H1 (cell line): Measurements from ENCODE around the gene KIF20A. TPM values are rescaled to one million over a fixed set of nuclear protein-coding genes. Genes with fewer than 3 reads are reported as not detected.

Experiments
- CTCF ChIA-PET: fragments of 300-600 bp; sonication (Branson Sonifier 250); formaldehyde crosslinking; loops from one replicate; lab custom pipeline; 2021; ENCODE audit not compliant: partially characterized antibody; lab: Charles Lee
- POLR2A ChIA-PET: fragments of 300-600 bp; sonication (Branson Sonifier 250); formaldehyde crosslinking; loops from one replicate; lab custom pipeline; 2021; ENCODE audit warnings: inconsistent platforms; ENCODE audit not compliant: partially characterized antibody; lab: Charles Lee
- DNase-seq, 2 experiments: peaks; one replicate each; pipeline versions ENCODE4 v3.0.0 to v3.0.0-alpha.2; 2010 to 2022; ENCODE audit warnings: low spot score in 2 of 2, low read depth in 1 of 2, mixed read lengths in 1 of 2
- FAIRE-seq: peaks from 2 replicates; lab custom pipeline; 2011; peaks lifted over from hg19 to GRCh38; lab: Jason Lieb, UNC
- H2AFZ ChIP-seq: 2 replicates; pipeline ENCODE4 v1.8.1; 2012; ENCODE audit warnings: low read length, inconsistent platforms
- H2AK5ac ChIP-seq: 2 replicates; pipeline ENCODE4 v1.6.1; 2013; ENCODE audit warnings: low read depth, low read length
- H2BK120ac ChIP-seq: replicated peaks from 2 replicates; pipeline ENCODE3; 2013; ENCODE audit warnings: low read depth, low read length, inconsistent platforms
- H2BK12ac ChIP-seq: 2 replicates; pipeline ENCODE4 v1.6.1; 2013; ENCODE audit warnings: low read depth, low read length
- H2BK15ac ChIP-seq: 2 replicates; pipeline ENCODE4 v1.6.1; 2013; ENCODE audit warnings: low read length
- H2BK20ac ChIP-seq: 2 replicates; pipeline ENCODE4 v1.6.1; 2013; ENCODE audit warnings: low read length
- H2BK5ac ChIP-seq: 2 replicates; pipeline ENCODE4 v1.6.1; 2013; ENCODE audit warnings: low read depth, low read length
- H3K14ac ChIP-seq: 2 replicates; pipeline ENCODE4 v1.6.1; 2013; ENCODE audit warnings: inconsistent platforms; ENCODE audit not compliant: insufficient read length
- H3K18ac ChIP-seq: 2 replicates; pipeline ENCODE4 v1.6.1; 2013; ENCODE audit warnings: low read length; ENCODE audit errors: extremely low read depth
- H3K23ac ChIP-seq: 2 replicates; pipeline ENCODE4 v1.6.1; 2013; ENCODE audit warnings: inconsistent platforms; ENCODE audit not compliant: insufficient read length
- H3K23me2 ChIP-seq: 2 replicates; pipeline ENCODE4 v1.6.1; 2013; ENCODE audit warnings: low read depth, low read length
- H3K27ac ChIP-seq: 2 replicates; pipeline ENCODE4 v1.6.1; 2011; ENCODE audit warnings: low read depth, low read length, inconsistent platforms
- H3K27me3 ChIP-seq, 4 experiments: replicated peaks in 1 of 4; 1 replicate in 1 of 4; 2 replicates in 3 of 4; pipeline versions ENCODE4 v1.6.1 to v1.8.1; 2011 to 2013; ENCODE audit warnings: low read length in 3 of 4, mild to moderate bottlenecking in 3 of 4, inconsistent platforms in 2 of 4, mixed read lengths in 2 of 4, moderate library complexity in 1 of 4; ENCODE audit not compliant: control insufficient read depth in 3 of 4, insufficient read depth in 3 of 4; ENCODE audit errors: extremely low read depth in 1 of 4
- H3K36me3 ChIP-seq, 4 experiments: 2 replicates each; pipeline versions ENCODE4 v1.6.1 to v1.8.1; 2011 to 2013; ENCODE audit warnings: mild to moderate bottlenecking in 4 of 4, low read length in 3 of 4, moderate library complexity in 2 of 4, control low read depth in 1 of 4, inconsistent platforms in 1 of 4; ENCODE audit not compliant: insufficient read depth in 4 of 4, control insufficient read depth in 2 of 4
- H3K4ac ChIP-seq: replicated peaks from 2 replicates; pipeline ENCODE3; 2013; ENCODE audit warnings: low read length, low read depth, mixed read lengths, inconsistent platforms; ENCODE audit not compliant: insufficient read length
- H3K4me1 ChIP-seq, 4 experiments: replicated peaks in 1 of 4; 1 replicate in 1 of 4; 2 replicates in 3 of 4; pipeline versions ENCODE4 v1.6.1 to v1.8.1; 2011 to 2013; ENCODE audit warnings: low read length in 3 of 4, inconsistent platforms in 2 of 4, mixed read lengths in 1 of 4; ENCODE audit not compliant: insufficient read depth in 4 of 4, control insufficient read depth in 3 of 4
- H3K4me2 ChIP-seq, 2 experiments: 2 replicates each; pipeline versions ENCODE4 v1.6.1 to v1.8.1; 2011 to 2013; ENCODE audit warnings: low read depth in 2 of 2, low read length in 2 of 2, control low read depth in 1 of 2, inconsistent platforms in 1 of 2, mild to moderate bottlenecking in 1 of 2; ENCODE audit not compliant: insufficient read depth in 1 of 2
- H3K4me3 ChIP-seq, 4 experiments: fragments of 200-600, 300-600 bp in 1 of 4; sonication (generic), shearing (Covaris generic), sonication (Bioruptor Twin) in 1 of 4; 2 replicates each; pipeline versions ENCODE4 v1.5.1 to v1.8.1; 2011 to 2016; ENCODE audit warnings: low read length in 4 of 4, low read depth in 3 of 4, control low read depth in 2 of 4, inconsistent platforms in 2 of 4, mild to moderate bottlenecking in 2 of 4, mixed read lengths in 1 of 4, moderate library complexity in 1 of 4; ENCODE audit not compliant: insufficient read depth in 2 of 4; ENCODE audit errors: extremely low read depth in 1 of 4
- H3K56ac ChIP-seq: replicated peaks from 2 replicates; pipeline ENCODE3; 2013; ENCODE audit warnings: low read depth, mild to moderate bottlenecking, mixed read lengths, low read length, inconsistent platforms; ENCODE audit not compliant: insufficient read length
- H3K79me1 ChIP-seq: 2 replicates; pipeline ENCODE4 v1.6.1; 2013; ENCODE audit warnings: low read depth, low read length, control low read depth
- H3K79me2 ChIP-seq, 2 experiments: 2 replicates each; pipeline versions ENCODE4 v1.6.1 to v1.8.1; 2012 to 2013; ENCODE audit warnings: low read length in 2 of 2, mild to moderate bottlenecking in 2 of 2, inconsistent platforms in 1 of 2; ENCODE audit not compliant: insufficient read depth in 2 of 2, control insufficient read depth in 1 of 2
- H3K9ac ChIP-seq, 4 experiments: replicated peaks in 1 of 4; 1 replicate in 1 of 4; 2 replicates in 3 of 4; pipeline versions ENCODE4 v1.6.1 to v1.8.1; 2011 to 2013; ENCODE audit warnings: low read depth in 3 of 4, low read length in 3 of 4, control low read depth in 2 of 4, mild to moderate bottlenecking in 2 of 4, moderate library complexity in 2 of 4, inconsistent platforms in 1 of 4; ENCODE audit errors: extremely low read depth in 1 of 4
- H3K9me3 ChIP-seq, 2 experiments: 2 replicates each; pipeline versions ENCODE4 v1.6.1 to v1.8.1; 2012 to 2013; ENCODE audit warnings: mild to moderate bottlenecking in 2 of 2, moderate library complexity in 2 of 2, control low read depth in 1 of 2, inconsistent platforms in 1 of 2, low read depth in 1 of 2, low read length in 1 of 2, mixed read lengths in 1 of 2; ENCODE audit not compliant: insufficient read depth in 2 of 2
- H4K20me1 ChIP-seq, 2 experiments: replicated peaks in 1 of 2; 2 replicates each; pipeline versions ENCODE3 to v1.8.1; 2011 to 2013; ENCODE audit warnings: inconsistent platforms in 2 of 2, low read length in 2 of 2, mild to moderate bottlenecking in 1 of 2; ENCODE audit not compliant: insufficient read depth in 2 of 2, control insufficient read depth in 1 of 2
- H4K5ac ChIP-seq: 2 replicates; pipeline ENCODE4 v1.6.1; 2013; ENCODE audit warnings: low read length, low read depth, mixed read lengths, inconsistent platforms; ENCODE audit not compliant: insufficient read length
- H4K8ac ChIP-seq: 2 replicates; pipeline ENCODE4 v1.8.0; 2013; ENCODE audit warnings: mild to moderate bottlenecking, moderate library complexity, low read length, inconsistent platforms; ENCODE audit not compliant: insufficient read depth; ENCODE audit errors: extremely low read depth
- H4K91ac ChIP-seq: replicated peaks from 2 replicates; pipeline ENCODE3; 2013; ENCODE audit warnings: low read length, mixed read lengths, inconsistent platforms; ENCODE audit not compliant: insufficient read length
- BACH1 ChIP-seq: IDR thresholded peaks from 2 replicates; pipeline ENCODE4 v1.6.1; 2012; ENCODE audit warnings: low read length, improper control_type of control experiment
- CEBPB ChIP-seq: IDR thresholded peaks from 2 replicates; pipeline ENCODE4 v1.6.1; 2012; ENCODE audit warnings: low read depth, low read length
- E2F6 ChIP-seq: IDR thresholded peaks from 2 replicates; pipeline ENCODE4 v1.6.1; 2012; ENCODE audit warnings: inconsistent platforms
- EGR1 ChIP-seq: IDR thresholded peaks from 2 replicates; pipeline ENCODE4 v1.6.1; 2011; ENCODE audit warnings: low read depth, low read length, borderline replicate concordance
- FOSL1 ChIP-seq: IDR thresholded peaks from 2 replicates; pipeline ENCODE4 v1.6.1; 2011; ENCODE audit warnings: mild to moderate bottlenecking, low read depth, low read length, moderate library complexity; ENCODE audit not compliant: insufficient read depth
- JUND ChIP-seq: IDR thresholded peaks from 2 replicates; pipeline ENCODE4 v1.6.1; 2011; ENCODE audit warnings: mild to moderate bottlenecking, improper control_type of control experiment, low read length
- RAD21 ChIP-seq, 2 experiments: IDR thresholded peaks in 1 of 2; conservative IDR thresholded peaks in 1 of 2; 2 replicates each; pipeline ENCODE4 v1.6.1; 2011; ENCODE audit warnings: low read depth in 2 of 2, low read length in 2 of 2, improper control_type of control experiment in 1 of 2, inconsistent platforms in 1 of 2, mild to moderate bottlenecking in 1 of 2, moderate library complexity in 1 of 2
- RBBP5 ChIP-seq: IDR thresholded peaks from 2 replicates; pipeline ENCODE4 v1.7.1; 2012; ENCODE audit warnings: low read depth, mild to moderate bottlenecking, inconsistent platforms, low read length, moderate library complexity, borderline replicate concordance
- SIX5 ChIP-seq: IDR thresholded peaks from 2 replicates; pipeline ENCODE4 v1.6.1; 2011; ENCODE audit warnings: mild to moderate bottlenecking, low read depth, low read length
- SP1 ChIP-seq: IDR thresholded peaks from 2 replicates; pipeline ENCODE4 v1.6.1; 2011; ENCODE audit warnings: low read depth, low read length
- polyA plus RNA-seq, 7 experiments: library from polyadenylated mRNA; depleted of rRNA in 3 of 7; stranded (reverse) in 5 of 7; unstranded in 2 of 7; fragments of >200 nt in 5 of 7; fragments of 200-250 nt in 2 of 7; gene quantifications; 1 replicate in 5 of 7; 2 replicates in 1 of 7; 4 replicates in 1 of 7; pipeline versions ENCODE4 v1.2.1 to v1.2.3, GENCODE V29; 2011 to 2013; ENCODE audit warnings: missing spikeins in 2 of 7, mixed read lengths in 2 of 7
- total RNA-seq: library from RNA; stranded (reverse); fragmentation: NEBNext Ultra II Directional; extraction: Animal tissue kit (Norgen Biotek cat#: 25700); gene quantifications from 2 replicates; pipeline ENCODE4 v1.2.1, GENCODE V29; 2021

Gene KIF20A
- total and polyA plus RNA-seq, 2 of the 8 experiments (the other 6 are each of a cell fraction or from before 2014, with no cell fraction given): 33.3 to 67.1 TPM

DNA sequence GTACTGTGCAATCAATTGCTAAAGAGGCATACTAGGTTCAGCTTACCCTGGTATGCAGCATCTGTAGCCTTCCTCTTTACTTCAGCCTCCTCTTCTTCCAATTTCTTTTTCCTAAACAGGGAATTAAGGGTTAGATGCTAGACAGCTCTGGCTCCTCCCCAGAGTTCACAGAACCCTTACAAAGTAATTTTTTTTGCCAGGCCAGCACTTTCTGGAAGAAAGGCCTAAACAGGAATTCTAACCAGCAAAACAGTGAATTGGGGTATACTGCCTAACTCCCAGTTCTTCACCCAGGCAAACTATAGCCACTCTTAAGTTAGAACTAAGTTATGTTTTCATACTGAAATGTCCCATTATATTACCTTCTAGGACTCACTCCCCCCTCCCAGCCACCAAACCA is 8.6 kb upstream of the KIF20A start:
- Histone ChIP-seq H4K5ac (no peak overlapping the region), H3K27me3 (no peaks in the 10 kb centered on the region), H3K9me3 (no peaks in the 10 kb centered on the region), H2AFZ (no peak overlapping the region), H3K23me2 (no peaks in the 10 kb centered on the region; the same call in 1 of the 2 replicates), H2BK20ac (no peak overlapping the region), H3K4me1 (no peaks in the 10 kb centered on the region), H2BK12ac (no peak overlapping the region), H3K4me2 (no peak overlapping the region), H3K36me3 (peaks cover 38 to 95% (median 64%) of the 10 kb centered on the region in 4 experiments), H2AK5ac (no peak overlapping the region), H2BK5ac (no peak overlapping the region), H3K79me2 (peaks cover 0 to 3% of the 10 kb centered on the region in 2 experiments; a peak in 1 of 4 replicates), H3K79me1 (0 out of 2 replicates have a peak, but pooled peaks cover 2% of the 10 kb centered on the region), H3K23ac (no peak overlapping the region), H4K8ac (no peak overlapping the region), H4K20me1 (peaks cover 2 to 5% of the 10 kb centered on the region in 2 experiments), H3K4me3 (no peak overlapping the region), H3K27ac (no peak overlapping the region), H3K14ac (no peak overlapping the region), H2BK15ac (no peak overlapping the region), H3K9ac (no peak overlapping the region), H3K4ac (no peak overlapping the region), H3K18ac (no peak overlapping the region), H4K91ac (no peak overlapping the region), H3K56ac (no peak overlapping the region), H2BK120ac (no peak overlapping the region)
- FAIRE-seq (no peak), DNase-seq (no peak)
- ChIA-PET CTCF (interaction anchor here (1.6 kb wide), 1 partner anchor 10 kb away, joined by 4 read pairs; no protein-coding TSS in a partner anchor), POLR2A (no interaction called here)
- TF ChIP-seq RBBP5 (no peak), EGR1 (no peak), CEBPB (no peak), FOSL1 (no peak), RAD21 (IDR thresholded peaks at IDR 0.05 in 1 of 2, conservative IDR thresholded peaks at IDR 0.05 in 1 of 2; ENCODE audit: low read depth in 2 of 2, low read length in 2 of 2) (no peak), JUND (no peak), SIX5 (no peak), SP1 (no peak), BACH1 (no peak), E2F6 (no peak)
